HPDE6-E6E7 (cell line): ENCODE measurements around the gene ACAA1.
"Not testable (repeated sequence)": the region's sequence is repeated elsewhere in the genome, so short reads cannot be mapped to it uniquely, and the experiment has no call there.

Experiments
- DNase-seq: peaks from one replicate; pipeline ENCODE4 v3.0.0; 2011; ENCODE audit warnings: missing footprints; ENCODE audit errors: extremely low spot score

Gene ACAA1

DNA sequence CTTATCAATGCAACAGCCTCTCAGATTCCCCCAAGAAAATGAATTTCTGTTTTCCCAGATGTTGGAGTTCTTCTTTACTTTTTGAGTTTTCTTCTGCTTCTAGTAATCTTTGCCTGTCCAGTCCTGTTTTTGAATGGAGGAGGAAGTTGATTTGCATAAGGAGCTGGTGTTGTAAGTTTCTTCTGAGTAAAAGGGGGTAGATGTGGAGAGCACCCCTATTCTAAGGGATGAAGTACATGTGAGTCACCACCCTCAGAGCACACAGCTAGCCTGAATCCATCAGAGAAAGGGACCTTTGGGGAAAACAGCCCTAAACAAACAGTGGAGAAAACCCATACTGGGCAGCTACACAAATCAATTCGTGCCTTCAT, 34.5 kb downstream of the ACAA1 start:
- DNase-seq: no peak

DNA sequence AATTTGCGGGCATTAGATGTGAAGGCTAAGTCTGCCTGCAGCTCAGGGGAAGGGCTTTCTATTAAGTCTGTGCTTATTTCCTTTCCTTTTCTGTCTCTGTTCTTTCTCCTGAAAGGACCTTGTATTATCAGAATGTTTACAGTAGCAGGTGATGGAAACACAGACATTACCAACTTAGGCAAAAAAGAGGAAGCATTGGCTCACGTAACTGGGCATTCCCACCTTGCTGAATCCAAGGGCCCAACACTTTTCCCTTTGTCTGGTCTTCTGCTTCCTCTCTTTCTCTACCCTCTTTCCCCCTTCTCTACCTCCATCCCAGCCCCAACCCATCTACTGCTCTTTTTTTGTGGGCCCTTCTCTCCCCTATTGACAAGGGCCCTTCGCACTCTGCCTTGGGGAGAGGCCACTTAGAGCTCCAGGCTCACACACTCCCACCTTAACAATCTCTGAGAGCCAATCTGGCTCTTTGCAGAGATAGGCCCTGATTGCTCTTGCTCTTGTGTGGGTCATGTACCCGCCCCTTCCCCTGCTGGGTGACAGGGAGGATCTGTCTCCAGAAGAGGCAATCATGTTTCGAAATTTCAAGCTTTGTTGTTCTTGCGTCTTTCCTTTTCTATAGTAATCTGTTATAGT, 35.0 kb downstream of the ACAA1 start:
- no peak for DNase-seq

DNA sequence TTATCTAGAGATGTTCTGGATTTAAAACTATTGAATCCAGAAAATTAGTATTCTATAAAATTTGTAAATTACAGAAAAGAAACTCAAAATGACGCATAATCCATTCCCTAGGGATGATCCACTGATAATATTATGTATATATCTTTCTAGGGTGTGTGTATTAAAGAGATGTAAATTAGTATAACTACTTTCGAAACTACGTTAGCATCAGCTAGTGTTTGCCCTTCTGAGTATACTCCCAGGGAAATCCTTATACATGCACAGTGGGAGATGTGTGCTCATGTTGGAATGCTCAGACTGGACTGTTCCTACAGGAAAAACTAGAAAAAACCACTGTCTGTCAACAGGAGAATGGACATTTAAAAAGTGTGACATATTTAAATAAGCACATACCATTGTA, 36.4 kb downstream of the ACAA1 start:
- no peak for DNase-seq

DNA sequence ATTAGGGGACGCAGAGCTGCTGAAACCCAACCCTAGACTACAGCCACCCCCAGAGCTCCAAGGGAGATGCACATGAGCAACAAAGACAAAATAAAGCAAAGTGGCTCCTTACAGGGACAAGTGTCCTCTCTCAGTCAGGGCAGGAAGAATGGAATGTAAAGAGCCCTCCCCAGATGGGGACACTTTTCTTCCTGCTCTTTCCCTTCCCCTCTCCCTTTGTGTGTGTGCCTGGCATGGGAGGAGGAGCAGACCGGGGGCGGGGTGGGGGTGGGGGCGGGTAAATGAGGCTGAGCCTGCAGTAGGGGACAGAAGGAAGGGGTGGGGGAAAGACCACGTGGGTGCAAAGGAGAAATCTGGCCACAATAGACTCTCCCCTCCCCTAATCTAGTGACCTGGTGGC, 37.4 kb downstream of the ACAA1 start:
- DNase-seq: no peak

DNA sequence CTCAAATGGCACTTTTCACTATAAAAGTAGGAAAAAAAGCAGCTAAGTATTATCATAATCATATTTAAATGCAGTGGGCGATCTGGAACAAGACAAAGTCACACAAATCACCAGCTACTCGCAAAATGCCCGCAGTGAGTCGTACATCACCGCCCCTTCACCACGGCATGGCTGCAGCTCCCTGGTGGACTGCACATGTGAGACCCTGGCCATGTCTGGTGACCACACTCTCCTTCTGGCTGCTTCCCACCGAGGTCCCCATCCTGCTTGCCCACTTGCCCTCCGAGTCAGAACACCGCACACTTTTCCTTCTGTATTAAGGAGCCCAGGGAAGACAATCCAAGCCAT, 38.6 kb downstream of the ACAA1 start:
- DNase-seq: no peak

DNA sequence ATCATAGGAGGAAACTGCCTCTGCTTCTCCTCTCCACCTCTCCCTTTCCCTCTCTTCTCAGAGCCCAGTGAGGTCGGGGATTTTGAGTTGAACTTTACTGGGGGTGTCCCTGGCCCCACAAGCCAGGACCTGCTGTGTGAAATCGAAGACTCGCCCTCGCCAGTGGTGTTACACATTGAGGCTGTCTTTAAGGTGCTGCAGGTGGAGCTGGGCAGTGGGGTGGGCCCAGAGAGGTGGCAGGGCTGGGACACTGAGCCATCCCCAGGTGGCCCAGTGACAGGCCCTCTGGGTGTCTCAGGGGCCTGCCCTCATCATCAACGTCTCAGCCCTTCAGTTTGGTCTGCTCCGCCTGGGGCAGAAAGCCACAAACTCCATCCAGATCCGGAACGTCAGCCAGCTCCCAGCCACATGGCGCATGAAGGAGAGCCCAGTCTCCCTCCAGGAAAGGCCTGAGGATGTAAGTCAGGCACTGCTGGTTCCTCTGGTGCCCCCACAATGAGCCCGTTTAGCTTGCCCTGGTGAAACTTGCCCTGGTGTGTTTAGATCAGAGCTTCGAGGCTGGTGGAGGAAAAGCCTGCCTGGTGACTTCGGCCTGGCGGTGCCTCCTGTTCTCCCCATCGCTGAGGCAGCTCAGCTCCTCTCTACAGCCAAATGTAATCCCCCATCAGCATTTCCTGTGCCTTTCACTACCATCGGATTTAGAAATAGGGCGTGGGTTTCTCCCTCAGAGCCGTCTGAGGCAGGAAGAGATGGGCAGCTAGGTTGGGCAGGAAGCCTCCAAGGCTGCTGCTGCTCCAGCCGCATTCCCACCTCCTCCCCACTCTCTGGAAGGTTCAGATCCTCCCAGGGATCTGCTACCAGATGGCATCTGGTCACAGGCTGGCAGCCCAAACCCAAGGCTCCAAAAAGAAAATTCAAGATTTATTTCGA, 39.2 kb downstream of the ACAA1 start:
- no peak for DNase-seq

DNA sequence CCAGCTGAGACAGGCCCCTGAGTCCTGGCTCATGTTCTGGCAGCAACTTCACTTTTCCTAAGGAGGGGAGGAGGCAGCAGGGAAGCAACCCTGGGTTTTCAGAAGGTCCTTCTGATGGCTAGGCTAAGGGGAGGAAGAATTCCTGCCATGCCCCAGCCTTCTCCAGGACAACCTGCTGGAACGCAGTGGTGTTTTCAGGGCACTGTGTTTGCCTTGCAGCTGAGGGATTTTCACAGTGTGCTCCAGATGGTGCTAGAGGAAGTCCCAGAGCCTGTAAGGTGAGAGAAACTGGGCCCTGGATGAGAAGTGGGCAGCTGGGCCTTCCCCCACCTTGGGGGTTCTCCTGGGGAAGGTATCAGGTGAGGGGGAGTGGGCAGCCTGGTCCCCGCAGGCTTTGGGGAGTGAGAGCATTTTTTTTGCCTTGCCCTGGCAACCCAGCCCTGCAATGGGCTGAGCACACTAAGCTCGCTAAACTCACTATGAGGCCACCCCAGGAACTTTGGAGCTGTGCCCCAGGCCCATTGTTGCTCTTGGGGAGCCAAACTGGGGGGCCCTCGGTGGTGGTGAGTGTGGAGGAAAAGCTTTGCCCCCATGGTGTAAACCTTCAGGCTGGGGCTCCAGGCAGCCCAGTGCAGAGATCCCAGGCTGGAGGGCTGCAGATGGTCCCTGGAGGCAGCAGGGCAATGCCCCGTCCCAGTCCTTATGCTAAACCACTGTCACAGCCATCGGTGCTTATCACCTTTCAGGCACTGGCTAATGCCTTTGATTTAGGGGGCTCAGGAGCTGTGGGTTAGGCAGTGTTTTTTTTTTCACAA, 41.1 kb downstream of the ACAA1 start:
- no peak for DNase-seq

DNA sequence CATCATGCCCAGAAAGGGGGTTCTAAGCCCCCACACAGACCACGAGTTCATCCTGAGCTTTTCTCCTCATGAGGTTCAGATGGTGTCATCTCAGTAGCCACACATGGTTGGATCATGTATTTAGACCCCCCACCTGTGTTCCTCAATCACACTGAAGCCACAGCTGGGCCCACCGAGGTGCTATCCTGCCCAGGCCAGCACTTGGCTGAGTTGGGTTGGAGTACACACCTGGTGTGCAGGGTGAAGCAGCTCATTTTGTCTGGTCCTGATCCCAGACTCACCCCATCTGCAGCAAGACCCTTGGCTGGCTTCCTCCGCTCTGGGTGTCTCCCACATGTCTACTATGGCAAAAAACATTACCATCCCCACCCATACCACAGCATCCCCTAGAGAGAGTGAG, 41.9 kb downstream of the ACAA1 start:
- no peak for DNase-seq

DNA sequence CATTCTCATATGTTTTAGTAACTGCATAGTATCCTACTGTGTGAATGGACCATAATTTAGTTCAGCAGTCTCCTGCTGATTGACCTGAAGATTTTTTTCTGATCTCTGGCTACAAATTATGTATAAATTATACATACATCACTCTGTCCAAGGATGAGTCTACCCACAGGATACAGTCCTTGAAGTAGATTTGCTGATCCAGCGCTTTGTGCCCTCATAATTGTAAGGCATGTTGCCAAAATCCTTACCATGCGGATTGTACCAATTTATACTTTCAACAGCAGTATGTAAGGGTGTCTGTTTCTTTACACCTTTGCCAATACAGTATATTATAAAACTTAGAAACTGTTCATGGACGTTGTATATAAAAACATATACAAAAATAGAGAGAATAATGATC, 46.5 kb downstream of the ACAA1 start:
- no peak for DNase-seq

DNA sequence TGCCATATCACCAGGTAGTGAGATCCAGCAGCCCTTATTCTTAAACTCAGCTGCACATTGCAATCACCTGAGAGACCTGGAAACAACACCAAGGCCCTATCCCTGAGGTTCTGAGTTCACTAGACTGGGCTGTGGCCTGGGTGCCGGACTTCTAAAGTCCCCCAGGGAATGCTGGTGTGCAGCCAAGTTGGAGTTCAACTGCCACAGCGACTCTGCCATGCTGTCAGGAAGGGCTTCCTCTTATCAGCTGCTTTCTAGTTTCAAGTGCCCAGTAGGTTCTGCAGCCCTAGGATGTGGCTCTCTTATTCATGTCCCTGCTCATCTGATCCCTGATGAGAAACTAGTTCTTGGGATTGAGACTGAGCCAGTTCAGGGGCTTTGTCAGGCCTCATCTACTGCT, 47.8 kb downstream of the ACAA1 start:
- no peak for DNase-seq

DNA sequence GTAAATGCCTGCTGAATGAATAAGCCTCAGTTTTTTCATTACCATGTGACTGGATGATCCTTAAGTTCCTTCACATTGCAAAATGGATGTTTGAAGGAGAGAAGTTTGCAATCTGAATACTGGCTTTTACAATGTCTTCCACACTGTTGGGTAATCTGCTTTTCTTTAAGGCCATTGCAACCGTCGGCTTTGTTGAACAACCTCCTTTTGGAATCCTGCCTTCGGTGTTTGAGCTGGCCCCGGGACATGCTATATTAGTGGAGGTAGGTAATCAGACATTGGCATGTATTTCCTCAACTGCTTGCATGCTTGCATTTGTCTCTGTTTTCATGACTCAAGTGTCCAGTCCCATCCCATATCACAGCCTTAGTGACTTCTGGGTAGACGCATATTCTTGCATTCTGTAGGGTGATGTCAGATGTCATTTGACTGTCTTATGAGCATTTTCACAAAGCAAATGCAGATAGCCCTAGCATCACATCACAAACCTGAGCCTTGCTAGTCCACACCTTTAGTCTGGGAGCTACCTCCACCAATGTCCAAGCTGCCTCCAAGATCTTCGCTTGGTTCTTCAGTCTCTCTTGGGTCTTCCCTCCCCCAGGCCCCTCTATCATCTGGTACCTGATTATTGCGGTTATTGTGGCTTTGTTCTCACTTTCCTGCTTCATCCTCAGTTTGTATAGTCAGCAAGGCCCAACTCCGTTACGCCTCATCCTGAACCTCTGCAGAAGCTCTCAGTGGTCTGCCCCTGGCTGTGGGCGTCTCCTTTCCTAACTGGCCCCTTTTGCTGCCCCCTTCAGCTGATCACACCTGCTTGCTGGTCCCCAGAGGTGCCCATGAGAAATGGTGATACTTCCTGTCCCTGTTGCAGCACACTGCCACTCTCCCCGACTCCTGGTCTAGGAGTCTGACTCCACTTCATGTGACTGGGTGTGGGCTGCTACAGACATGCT, 48.5 kb downstream of the ACAA1 start:
- no peak for DNase-seq

DNA sequence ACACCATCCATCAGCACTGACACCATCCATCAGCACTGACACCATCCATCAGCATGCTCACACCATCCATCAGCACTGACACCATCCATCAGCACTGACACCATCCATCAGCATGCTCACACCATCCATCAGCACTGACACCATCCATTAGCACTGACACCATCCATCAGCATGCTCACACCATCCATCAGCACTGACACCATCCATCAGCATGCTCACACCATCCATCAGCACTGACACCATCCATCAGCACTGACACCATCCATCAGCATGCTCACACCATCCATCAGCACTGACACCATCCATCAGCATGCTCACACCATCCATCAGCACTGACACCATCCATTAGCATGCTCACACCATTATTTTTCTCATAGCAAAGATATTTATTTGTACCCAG, 49.6 kb downstream of the ACAA1 start:
- DNase-seq: not testable (repeated sequence)

DNA sequence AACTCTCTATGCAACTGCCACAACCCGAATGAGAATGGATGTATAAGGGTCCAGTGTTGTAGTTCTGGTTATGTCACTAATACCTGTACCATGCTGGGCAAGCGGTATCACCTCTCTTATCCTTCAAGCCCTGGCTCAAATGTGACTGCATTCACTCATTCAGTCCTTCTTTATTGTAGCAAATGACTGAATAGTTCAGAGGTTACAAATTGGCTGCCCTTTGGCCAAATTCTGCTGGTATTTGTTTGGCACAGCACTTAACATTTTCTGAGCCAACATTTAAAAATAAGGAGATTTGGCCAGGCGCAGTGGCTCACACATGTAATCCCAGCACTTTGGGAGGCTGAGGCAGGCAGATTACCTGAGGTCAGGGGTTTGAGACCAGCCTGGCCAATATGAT, 50.4 kb downstream of the ACAA1 start:
- DNase-seq: no peak

DNA sequence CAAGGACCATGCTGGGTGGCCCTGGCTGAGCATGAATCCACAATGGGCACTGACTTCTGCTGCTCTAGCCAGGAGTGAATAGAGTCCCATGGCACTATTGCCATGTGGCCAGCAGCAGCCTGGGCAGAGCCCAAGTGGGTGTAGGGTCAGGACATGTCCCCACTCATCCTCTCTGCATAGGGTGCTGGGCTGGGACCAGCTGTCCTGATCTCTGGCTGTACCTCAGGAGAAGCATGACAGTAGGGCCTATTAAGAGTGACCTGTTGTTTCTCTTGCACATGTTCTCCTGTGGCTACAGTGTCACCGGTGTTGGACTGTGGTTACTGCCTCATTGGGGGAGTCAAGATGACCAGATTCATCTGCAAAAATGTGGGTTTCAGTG, 51.0 kb downstream of the ACAA1 start:
- DNase-seq: no peak

DNA sequence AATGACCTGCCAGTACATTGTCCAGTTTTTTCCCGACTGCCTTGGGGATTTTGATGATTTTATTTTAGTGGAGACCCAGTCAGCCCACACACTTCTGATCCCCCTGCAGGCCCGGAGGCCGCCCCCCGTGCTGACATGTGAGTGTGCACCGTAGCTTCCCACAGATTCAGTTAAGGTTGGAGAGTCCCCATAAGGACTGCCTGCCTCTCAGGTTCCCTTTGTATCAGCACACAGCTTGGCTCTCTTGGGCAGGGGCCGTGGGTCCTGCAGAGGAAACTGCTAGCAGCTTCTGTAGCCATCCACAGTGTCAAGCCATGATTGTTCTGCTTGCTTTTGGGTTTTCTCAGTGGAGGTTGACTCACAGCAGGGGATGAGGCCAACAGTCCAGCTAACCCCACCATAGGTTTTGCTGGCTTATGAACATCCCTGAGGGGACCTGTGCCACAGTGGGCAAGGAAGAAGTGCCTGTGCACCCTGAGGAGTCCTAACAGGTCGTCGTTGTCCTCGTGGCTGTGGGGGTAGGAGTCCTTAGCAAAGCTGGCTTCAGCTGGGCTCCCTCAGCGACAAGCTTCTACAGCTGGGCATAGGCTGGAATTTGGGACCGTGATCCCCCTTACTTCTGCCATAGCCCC, 51.5 kb downstream of the ACAA1 start:
- DNase-seq: no peak

DNA sequence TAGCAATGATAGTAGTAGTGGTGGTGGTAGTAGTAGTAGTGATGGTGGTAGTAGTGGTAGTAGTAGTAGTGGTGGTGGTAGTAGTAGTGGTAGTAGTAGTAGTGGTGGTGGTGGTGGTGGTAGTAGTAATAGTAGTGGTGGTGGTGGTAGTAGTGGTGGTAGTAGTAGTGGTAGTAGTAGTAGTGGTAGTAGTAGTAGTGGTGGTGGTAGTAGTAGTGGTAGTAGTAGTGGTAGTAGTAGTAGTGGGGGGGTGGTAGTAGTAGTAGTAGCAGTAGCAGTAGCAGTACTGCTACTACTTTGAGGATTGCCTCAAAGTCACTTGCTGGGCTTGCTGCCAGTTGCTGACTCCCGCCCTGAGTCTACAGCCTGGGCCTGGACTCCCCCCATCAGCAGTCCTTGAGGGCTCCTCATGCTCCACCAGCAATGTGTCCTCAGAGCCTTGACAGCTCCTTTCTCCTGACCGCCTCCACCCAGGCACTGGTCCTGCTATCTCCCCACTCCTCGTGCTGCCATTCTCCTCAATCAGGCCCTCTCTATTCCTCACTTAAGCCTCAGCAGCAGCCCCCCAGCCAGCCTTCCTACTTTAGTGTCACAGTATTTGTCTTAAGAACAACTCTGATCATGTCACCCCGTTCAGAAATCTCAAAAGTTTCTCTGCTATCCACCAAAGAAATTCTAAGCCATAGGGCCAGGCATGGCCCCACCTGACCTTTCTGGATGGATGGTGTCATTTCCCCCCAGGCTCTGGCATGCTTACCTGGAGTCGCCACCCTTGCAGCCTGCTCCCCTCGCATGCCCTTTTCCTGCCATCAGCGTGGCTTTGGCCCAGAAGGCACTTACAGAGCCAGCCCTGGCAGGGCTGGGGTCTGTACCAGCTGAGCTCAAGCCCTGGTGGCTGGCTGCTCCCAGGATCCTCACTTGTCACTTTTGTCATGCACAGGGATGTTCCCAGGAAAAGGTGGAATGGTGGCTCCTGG, 52.3 kb downstream of the ACAA1 start:
- no peak for DNase-seq

DNA sequence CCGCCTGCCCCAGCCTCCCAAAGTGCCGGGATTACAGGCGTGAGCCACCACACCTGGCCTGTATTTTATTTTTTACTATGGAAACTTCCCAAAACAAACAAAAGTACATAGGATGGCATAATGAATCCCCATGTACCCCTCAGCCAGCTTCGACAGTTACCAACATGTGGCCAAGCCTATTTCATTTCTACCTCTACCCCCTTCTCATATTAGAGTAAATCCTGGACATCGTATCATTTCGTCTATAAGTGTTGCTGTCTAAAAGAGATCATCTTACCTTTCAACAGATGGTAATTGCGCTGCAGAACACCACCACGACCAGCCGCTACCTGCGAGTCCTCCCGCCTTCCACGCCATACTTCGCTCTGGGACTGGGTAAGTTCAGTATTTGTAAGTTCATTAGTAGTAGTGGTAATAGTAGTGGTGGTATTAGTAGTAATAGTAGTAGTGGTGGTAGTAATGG, 53.0 kb downstream of the ACAA1 start:
- DNase-seq: no peak

DNA sequence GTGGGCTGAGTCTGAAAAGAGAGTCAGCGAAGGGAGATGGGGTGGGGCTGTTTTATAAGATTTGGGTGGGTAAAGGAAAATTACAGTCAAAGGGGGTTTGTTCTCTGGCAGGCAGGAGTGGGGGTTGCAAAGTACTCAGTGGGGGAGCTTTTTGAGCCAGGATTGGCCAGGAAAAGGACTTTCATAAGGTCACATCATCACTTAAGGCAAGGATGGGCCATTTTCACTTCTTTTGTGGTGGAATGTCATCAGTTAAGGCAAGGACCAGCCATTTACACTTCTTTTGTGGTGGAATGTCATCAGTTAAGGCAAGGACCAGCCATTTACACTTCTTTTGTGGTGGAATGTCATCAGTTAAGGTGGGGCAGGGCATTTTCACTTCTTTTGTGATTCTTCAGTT, 53.7 kb downstream of the ACAA1 start:
- not testable (repeated sequence) for DNase-seq

DNA sequence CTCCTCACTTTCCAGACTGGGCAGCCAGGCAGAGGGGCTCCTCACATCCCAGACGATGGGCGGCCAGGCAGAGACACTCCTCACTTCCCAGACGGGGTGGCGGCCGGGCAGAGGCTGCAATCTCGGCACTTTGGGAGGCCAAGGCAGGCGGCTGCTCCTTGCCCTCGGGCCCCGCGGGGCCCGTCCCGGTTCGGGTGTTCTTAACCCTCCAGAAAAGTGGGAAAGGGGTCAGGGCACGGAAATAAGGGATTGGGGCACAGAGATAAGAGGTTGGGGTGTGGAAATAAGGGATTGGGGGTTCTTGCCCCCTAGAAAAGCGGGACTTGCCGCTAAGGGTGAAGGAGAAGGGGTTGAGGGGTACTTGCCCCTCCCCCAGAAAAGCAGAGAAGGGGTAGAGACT, 54.6 kb downstream of the ACAA1 start:
- not testable (repeated sequence) for DNase-seq

DNA sequence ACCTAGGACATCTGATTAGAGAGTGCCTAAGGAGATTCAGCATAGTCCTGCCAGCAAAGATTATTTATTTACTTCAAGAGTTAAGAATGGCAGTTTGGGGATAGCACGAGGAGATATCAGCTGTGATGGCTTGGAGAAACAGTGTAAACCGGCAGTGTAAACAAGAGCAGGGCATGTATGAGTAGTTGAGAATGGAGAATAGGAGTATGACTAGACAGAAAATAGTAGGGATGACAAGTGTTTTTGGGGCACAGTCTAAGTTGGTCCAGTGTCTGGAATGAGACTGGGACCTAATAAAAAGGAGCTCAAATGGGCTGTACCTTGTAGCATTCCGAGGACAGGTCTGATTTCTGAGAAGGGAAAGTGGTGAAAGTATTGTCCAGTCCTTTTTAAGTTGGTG, 59.9 kb downstream of the ACAA1 start:
- not testable (repeated sequence) for DNase-seq
